ENCODE measurements around the gene MAPK8.

GRCh38 chr10:48340734-48341133 lies 34.3 kb downstream of the MAPK8 start:
- TF ChIP-seq CTCF (conservative IDR thresholded peaks at IDR 0.05; ENCODE audit: low read length) (no peak), EZH2phosphoT487 (IDR thresholded peaks at IDR 0.05; ENCODE audit: borderline replicate concordance, low read depth, low read length) (no peak)

Data from OCI-LY7 (cell line).